ENCODE measurements around the gene NAV1. TPM values are rescaled to one million over a fixed set of nuclear protein-coding genes. Genes with fewer than 3 reads are reported as not detected.

NAV1 gene
- total RNA-seq, 2 experiments from 2014 or later, result 2.8 to 4.3 TPM

DNA sequence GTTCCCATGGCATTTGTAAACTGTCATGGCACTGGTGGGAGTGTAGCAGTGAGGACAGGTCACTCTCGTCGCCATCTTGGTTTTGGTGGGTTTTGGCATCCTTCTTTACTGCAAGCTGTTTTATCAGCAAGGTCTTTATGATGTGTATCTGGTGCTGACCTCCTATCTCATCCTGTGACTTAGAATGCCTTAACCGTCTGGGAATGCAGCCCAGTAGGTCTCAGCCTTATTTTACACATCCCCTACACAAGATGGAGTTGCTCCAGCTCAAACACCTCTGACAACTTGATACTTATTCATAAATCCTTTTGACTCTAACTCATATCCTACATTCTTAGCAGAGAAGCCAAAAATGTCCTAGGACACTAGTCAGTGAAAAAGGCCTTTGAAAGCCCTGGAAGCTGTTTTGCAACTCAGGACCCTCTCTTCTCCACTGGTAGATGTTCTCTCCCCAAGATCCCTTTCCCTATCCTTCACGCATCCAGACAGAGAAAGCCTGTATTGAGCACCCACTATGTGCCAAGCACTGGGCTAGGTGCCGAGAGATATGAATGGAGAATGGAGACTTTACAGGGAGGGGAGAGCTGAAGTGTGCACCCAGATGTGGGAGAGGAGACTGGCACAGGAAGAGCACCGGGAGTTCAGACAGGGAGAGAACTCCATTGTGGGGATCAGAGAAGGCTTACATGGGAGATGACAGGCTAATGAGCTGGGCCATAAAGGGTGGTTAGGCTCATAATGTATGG lies 25.3 kb upstream of the NAV1 start:
- no peaks in the 10 kb centered on the region for H3K27me3 Mint-ChIP-seq
- TF ChIP-seq, protein P1, sequence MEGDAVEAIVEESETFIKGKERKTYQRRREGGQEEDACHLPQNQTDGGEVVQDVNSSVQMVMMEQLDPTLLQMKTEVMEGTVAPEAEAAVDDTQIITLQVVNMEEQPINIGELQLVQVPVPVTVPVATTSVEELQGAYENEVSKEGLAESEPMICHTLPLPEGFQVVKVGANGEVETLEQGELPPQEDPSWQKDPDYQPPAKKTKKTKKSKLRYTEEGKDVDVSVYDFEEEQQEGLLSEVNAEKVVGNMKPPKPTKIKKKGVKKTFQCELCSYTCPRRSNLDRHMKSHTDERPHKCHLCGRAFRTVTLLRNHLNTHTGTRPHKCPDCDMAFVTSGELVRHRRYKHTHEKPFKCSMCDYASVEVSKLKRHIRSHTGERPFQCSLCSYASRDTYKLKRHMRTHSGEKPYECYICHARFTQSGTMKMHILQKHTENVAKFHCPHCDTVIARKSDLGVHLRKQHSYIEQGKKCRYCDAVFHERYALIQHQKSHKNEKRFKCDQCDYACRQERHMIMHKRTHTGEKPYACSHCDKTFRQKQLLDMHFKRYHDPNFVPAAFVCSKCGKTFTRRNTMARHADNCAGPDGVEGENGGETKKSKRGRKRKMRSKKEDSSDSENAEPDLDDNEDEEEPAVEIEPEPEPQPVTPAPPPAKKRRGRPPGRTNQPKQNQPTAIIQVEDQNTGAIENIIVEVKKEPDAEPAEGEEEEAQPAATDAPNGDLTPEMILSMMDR (IDR thresholded peaks at IDR 0.05), result no peak
- Histone ChIP-seq H3K27me3 (ENCODE audit: control insufficient read depth in 1 of 2, insufficient read depth in 2 of 2, low read length in 2 of 2) (no peaks in the 10 kb centered on the region), H3K27ac (ENCODE audit: low read depth in 1 of 2, low read length in 2 of 2) (no peak overlapping the region), H3K4me3 (ENCODE audit: low read length) (no peak overlapping the region), H3K4me1 (ENCODE audit: insufficient read depth, low read length) (peaks cover 4% of the 10 kb centered on the region), H3K9me3 (ENCODE audit: control insufficient read depth in 1 of 2, insufficient read depth in 1 of 2, low read length in 2 of 2) (no peaks in the 10 kb centered on the region), H3K36me3 (ENCODE audit: insufficient read depth, low read length) (no peaks in the 10 kb centered on the region)
- no peaks in the 10 kb centered on the region for H3K9me3 Mint-ChIP-seq
- no peak overlapping the region for H3K4me3 Mint-ChIP-seq
- H3K27ac Mint-ChIP-seq, result no peak overlapping the region
- ChIA-PET POLR2A (interaction anchor here (1.0 to 2.8 kb wide), 6 partner anchors 8 to 66 kb away, joined by 3 to 36 read pairs (median 4); no protein-coding TSS in a partner anchor), CTCF (interaction anchor here (0.6 to 8.0 kb wide), 22 partner anchors 9 to 441 kb away, joined by 3 to 187 read pairs (median 4); no protein-coding TSS in a partner anchor)
- no peak for ATAC-seq (ENCODE audit: poor library complexity)
- H3K36me3 Mint-ChIP-seq (ENCODE audit: low read depth), result peaks cover 8% of the 10 kb centered on the region
- peaks cover 18% of the 10 kb centered on the region for H3K4me1 Mint-ChIP-seq (ENCODE audit: low read depth)
- DNase-seq, result no peak
- intact Hi-C loops (cut with DNase I, micrococcal nuclease), result loop anchor here (1.0 kb wide), 2 partner anchors 31 to 65 kb away; no protein-coding TSS in a partner anchor

DNA sequence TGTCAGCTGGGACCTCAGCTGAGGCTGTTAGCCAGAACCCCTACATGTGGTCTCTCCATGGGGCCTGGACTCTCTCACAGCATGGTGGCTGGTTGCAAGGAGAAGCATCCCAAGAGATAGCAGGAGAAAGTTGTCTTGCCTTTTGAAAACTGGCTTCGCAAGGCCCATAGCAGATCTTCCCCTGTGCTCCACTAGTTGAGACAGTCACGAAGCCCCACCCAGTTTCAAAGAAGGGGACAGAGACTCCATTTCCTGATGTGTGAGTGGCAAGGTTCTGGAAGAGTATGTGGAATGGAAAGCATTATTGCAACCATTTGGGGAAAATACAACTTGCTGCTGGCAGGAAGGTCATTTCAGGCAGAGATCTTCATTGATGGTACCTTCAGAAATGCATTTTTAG lies 24.5 kb upstream of the NAV1 start:
- H3K4me3 ChIP-seq (ENCODE audit: low read length), result no peak overlapping the region
- Mint-ChIP-seq H3K4me1 (ENCODE audit: low read depth) (peaks cover 11% of the 10 kb centered on the region), H3K27me3 (no peaks in the 10 kb centered on the region), H3K4me3 (no peak overlapping the region), H3K9me3 (no peaks in the 10 kb centered on the region), H3K27ac (no peak overlapping the region), H3K36me3 (ENCODE audit: low read depth) (peaks cover 8% of the 10 kb centered on the region)
- TF ChIP-seq, protein P1 (IDR thresholded peaks at IDR 0.05), result no peak
- no peak overlapping the region for H3K27ac ChIP-seq (ENCODE audit: low read depth in 1 of 2, low read length in 2 of 2)
- no peaks in the 10 kb centered on the region for H3K27me3 ChIP-seq (ENCODE audit: control insufficient read depth in 1 of 2, insufficient read depth in 2 of 2, low read length in 2 of 2)
- intact Hi-C loops (cut with DNase I, micrococcal nuclease), result no loop called here
- H3K9me3 ChIP-seq (ENCODE audit: control insufficient read depth in 1 of 2, insufficient read depth in 1 of 2, low read length in 2 of 2), result no peaks in the 10 kb centered on the region
- peaks cover 4% of the 10 kb centered on the region for H3K4me1 ChIP-seq (ENCODE audit: insufficient read depth, low read length)
- ATAC-seq (ENCODE audit: poor library complexity), result no peak
- ChIA-PET CTCF (interaction anchor here (3.3 to 8.0 kb wide), 2 partner anchors 34 to 67 kb away, joined by 27 to 187 read pairs; no protein-coding TSS in a partner anchor), POLR2A (interaction anchor here (2.8 kb wide), 1 partner anchor 33 kb away, joined by 36 read pairs; no protein-coding TSS in a partner anchor)
- DNase-seq, result no peak
- H3K36me3 ChIP-seq (ENCODE audit: insufficient read depth, low read length), result peaks cover 2% of the 10 kb centered on the region

DNA sequence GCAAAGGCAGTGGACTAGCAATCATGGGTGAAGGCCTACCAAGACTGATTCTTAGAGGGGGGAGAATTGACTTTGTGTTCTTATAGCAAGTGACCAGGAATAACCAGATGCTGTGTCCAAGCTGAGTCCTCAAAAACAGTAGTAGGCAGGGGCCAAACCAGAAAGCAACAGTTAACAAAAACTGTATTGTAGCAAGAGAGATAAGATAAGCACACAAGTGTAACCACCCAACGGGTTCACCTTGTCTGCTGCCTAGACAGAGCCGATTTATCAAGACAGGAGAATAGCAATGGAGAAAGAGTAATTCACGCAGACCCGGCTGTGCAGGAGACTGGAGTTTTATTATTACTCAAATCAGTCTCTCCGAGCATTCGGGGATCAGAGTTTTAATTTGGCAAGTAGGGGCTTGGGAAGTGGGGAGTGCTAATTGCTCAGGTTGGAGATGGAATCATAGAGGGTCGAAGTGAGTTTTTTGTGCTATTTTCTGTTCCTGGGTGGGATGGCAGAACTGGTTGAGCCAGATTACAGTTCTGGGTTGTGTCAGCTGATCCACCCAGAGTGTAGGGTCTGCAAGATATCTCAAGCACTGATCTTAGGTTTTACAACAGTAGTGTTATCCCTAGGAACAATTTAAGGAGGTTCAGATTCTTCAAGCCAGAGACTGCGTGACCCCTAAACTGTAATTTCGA lies 23.7 kb upstream of the NAV1 start:
- intact Hi-C loops (cut with DNase I, micrococcal nuclease), result no loop called here
- Histone ChIP-seq H3K4me1 (ENCODE audit: insufficient read depth, low read length) (peaks cover 4% of the 10 kb centered on the region), H3K27ac (ENCODE audit: low read depth in 1 of 2, low read length in 2 of 2) (no peak overlapping the region), H3K4me3 (ENCODE audit: low read length) (no peak overlapping the region), H3K9me3 (ENCODE audit: control insufficient read depth in 1 of 2, insufficient read depth in 1 of 2, low read length in 2 of 2) (no peaks in the 10 kb centered on the region), H3K36me3 (ENCODE audit: insufficient read depth, low read length) (peaks cover 3% of the 10 kb centered on the region), H3K27me3 (ENCODE audit: control insufficient read depth in 1 of 2, insufficient read depth in 2 of 2, low read length in 2 of 2) (no peaks in the 10 kb centered on the region)
- TF ChIP-seq, protein P1 (IDR thresholded peaks at IDR 0.05), result no peak
- H3K4me3 Mint-ChIP-seq, result no peak overlapping the region
- ChIA-PET POLR2A (no interaction called here), CTCF (interaction anchor here (0.6 to 8.0 kb wide), 2 partner anchors 35 to 90 kb away, joined by 5 to 187 read pairs; no protein-coding TSS in a partner anchor)
- no peak for ATAC-seq (ENCODE audit: poor library complexity)
- H3K9me3 Mint-ChIP-seq, result no peaks in the 10 kb centered on the region
- H3K36me3 Mint-ChIP-seq (ENCODE audit: low read depth), result peaks cover 10% of the 10 kb centered on the region
- H3K27me3 Mint-ChIP-seq, result no peaks in the 10 kb centered on the region
- peaks cover 5% of the 10 kb centered on the region for H3K4me1 Mint-ChIP-seq (ENCODE audit: low read depth)
- no peak overlapping the region for H3K27ac Mint-ChIP-seq
- DNase-seq, result no peak
